H1 (cell line): ENCODE measurements around the gene RAB5B. TPM values are rescaled to one million over a fixed set of nuclear protein-coding genes. Genes with fewer than 3 reads are reported as not detected.

Source experiments
- HDAC2 ChIP-seq, 2 experiments: fragments of 300-600 bp in 1 of 2; sonication (generic) in 1 of 2; IDR thresholded peaks; 2 replicates each; pipeline ENCODE4 v1.6.1; 2011 to 2012; ENCODE audit warnings: low read depth in 2 of 2, low read length in 2 of 2, mild to moderate bottlenecking in 2 of 2, moderate library complexity in 2 of 2, borderline replicate concordance in 1 of 2, inconsistent platforms in 1 of 2
- KDM1A ChIP-seq: fragments of 200-600, 300-600 bp; sonication (generic); IDR thresholded peaks from 2 replicates; pipeline ENCODE4 v1.7.1; 2016; ENCODE audit warnings: mild to moderate bottlenecking, low read length, borderline replicate concordance
- NANOG ChIP-seq: IDR thresholded peaks from 2 replicates; pipeline ENCODE4 v1.6.1; 2011; ENCODE audit warnings: low read length, low read depth, mild to moderate bottlenecking, inconsistent platforms; ENCODE audit not compliant: insufficient read depth, poor library complexity, severe bottlenecking
- RNF2 ChIP-seq: fragments of 200-900, 300-1000 bp; sonication (generic); IDR thresholded peaks from 2 replicates; pipeline ENCODE4 v1.7.1; 2016; ENCODE audit warnings: borderline replicate concordance, low read depth, mild to moderate bottlenecking, antibody characterized with exemption, low read length; ENCODE audit not compliant: poor library complexity, severe bottlenecking; ENCODE audit errors: missing control alignments
- polyA plus RNA-seq, 7 experiments: library from polyadenylated mRNA; depleted of rRNA in 3 of 7; stranded (reverse) in 5 of 7; unstranded in 2 of 7; fragments of >200 nt in 5 of 7; fragments of 200-250 nt in 2 of 7; gene quantifications; 1 replicate in 5 of 7; 2 replicates in 1 of 7; 4 replicates in 1 of 7; pipeline versions ENCODE4 v1.2.1 to v1.2.3, GENCODE V29; 2011 to 2013; ENCODE audit warnings: missing spikeins in 2 of 7, mixed read lengths in 2 of 7
- total RNA-seq: library from RNA; stranded (reverse); fragmentation: NEBNext Ultra II Directional; extraction: Animal tissue kit (Norgen Biotek cat#: 25700); gene quantifications from 2 replicates; pipeline ENCODE4 v1.2.1, GENCODE V29; 2021
- TF ChIP-seq, protein P1 (sequence below): IDR thresholded peaks from 2 replicates; pipeline ENCODE4 v1.6.1; 2012; ENCODE audit warnings: low read length, inconsistent platforms

Gene RAB5B
- total and polyA plus RNA-seq, 2 of the 8 experiments (the other 6 are each of a cell fraction or from before 2014, with no cell fraction given): 56.7 to 62.4 TPM

DNA sequence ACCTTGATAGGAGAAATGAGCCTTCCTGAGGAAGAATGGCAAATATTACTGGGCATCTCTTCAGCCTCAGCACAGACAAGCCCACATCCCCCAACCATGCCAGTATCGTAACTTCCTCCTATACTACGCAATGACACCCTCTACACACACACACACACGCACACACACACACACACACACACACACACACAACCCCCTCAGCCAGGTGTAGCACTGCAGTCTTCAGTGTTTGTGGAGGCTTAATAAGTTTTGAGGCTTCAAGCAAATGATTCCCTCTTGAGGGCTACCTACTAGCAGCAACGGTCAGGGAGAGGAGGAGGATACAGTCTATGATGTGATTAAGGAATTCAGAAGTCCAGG lies 41.3 kb upstream of the RAB5B start (continued):
- TF ChIP-seq KDM1A (no peak), HDAC2 (IDR thresholded peaks at IDR 0.05; ENCODE audit: borderline replicate concordance in 1 of 2, low read depth in 2 of 2, low read length in 2 of 2) (no peak), NANOG (no peak), RNF2 (no peak)
- TF ChIP-seq, protein P1, sequence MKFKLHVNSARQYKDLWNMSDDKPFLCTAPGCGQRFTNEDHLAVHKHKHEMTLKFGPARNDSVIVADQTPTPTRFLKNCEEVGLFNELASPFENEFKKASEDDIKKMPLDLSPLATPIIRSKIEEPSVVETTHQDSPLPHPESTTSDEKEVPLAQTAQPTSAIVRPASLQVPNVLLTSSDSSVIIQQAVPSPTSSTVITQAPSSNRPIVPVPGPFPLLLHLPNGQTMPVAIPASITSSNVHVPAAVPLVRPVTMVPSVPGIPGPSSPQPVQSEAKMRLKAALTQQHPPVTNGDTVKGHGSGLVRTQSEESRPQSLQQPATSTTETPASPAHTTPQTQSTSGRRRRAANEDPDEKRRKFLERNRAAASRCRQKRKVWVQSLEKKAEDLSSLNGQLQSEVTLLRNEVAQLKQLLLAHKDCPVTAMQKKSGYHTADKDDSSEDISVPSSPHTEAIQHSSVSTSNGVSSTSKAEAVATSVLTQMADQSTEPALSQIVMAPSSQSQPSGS: no peak
